Astrocyte (in vitro differentiated cells and primary cell): ENCODE data around the gene SORD.

Experiments used
- EZH2 ChIP-seq: IDR thresholded peaks from 2 replicates; pipeline ENCODE4 v1.6.1; 2012; ENCODE audit warnings: mild to moderate bottlenecking, low read length, inconsistent platforms; ENCODE audit not compliant: insufficient read depth
- TF ChIP-seq, protein P1 (sequence below): IDR thresholded peaks from 2 replicates; pipeline ENCODE4 v1.5.1; 2011; ENCODE audit warnings: low read depth, mild to moderate bottlenecking, inconsistent platforms, low read length, moderate library complexity; ENCODE audit not compliant: insufficient read depth

DNA sequence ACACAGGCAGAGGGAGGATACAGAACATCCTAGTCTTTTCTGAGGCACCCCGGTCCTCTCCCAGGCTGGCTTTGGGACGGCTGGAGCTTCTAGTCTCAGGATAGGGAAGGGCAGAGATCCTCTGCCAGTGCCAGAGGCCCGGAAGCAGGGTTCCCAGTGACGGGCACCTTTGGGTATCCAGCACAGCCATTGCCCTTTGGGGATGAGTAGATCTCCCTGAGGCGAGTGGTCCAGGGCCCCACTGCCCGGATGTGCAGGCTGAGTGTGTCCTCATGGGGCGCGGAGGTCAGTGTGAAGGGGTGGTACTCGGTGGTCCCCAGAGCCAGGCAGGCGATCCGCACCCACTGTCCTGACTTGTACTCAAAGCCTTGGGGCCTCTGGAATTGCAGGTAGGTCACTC is 72.7 kb downstream of the SORD start:
- TF ChIP-seq, protein P1, sequence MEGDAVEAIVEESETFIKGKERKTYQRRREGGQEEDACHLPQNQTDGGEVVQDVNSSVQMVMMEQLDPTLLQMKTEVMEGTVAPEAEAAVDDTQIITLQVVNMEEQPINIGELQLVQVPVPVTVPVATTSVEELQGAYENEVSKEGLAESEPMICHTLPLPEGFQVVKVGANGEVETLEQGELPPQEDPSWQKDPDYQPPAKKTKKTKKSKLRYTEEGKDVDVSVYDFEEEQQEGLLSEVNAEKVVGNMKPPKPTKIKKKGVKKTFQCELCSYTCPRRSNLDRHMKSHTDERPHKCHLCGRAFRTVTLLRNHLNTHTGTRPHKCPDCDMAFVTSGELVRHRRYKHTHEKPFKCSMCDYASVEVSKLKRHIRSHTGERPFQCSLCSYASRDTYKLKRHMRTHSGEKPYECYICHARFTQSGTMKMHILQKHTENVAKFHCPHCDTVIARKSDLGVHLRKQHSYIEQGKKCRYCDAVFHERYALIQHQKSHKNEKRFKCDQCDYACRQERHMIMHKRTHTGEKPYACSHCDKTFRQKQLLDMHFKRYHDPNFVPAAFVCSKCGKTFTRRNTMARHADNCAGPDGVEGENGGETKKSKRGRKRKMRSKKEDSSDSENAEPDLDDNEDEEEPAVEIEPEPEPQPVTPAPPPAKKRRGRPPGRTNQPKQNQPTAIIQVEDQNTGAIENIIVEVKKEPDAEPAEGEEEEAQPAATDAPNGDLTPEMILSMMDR, result no peak
- no peak for TF ChIP-seq EZH2
